Measurements from ENCODE around the gene UFD1.

Gene UFD1

DNA sequence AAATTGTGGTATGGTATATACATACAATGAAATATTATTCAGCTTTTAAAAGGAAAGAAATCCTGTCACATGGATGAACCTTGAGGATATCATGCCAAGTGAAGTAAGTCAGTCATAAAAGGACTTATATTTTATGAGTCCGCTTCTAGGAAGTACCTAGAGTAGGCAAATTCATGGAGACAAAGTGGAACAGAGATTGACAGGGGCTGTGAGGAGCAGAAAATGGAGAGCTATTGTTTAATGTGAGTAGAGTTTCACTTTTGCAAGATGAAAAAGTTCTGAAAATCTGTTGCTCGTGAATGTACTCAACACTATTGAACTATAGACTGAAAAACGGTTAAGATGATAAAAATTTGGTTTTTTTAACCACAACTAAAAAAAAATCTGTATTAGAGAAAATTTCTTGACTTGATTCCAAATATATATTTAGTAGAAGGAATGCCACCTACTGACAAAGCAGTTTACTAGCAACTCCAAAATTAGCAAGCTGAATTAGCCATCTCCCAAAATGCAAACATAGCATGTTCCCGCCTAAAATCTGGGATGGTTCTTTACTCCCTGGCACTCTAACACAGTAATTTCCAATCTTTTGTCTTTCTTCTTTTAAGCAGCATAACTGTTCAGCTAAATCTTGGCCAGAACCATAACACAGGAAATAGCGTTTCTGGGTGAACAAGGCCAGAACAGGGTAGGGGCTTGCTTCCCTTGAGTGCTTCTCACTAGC lies 1.5 kb downstream of the UFD1 start:
- peaks cover 8% of the 10 kb centered on the region; the same call in 1 of the 2 replicates for H3K4me1 ChIP-seq (ENCODE audit: insufficient read depth, low read length)
- peaks cover under 1% of the 10 kb centered on the region for H3K36me3 ChIP-seq (ENCODE audit: insufficient read depth, low read length)
- peak overlapping the region; percentile 74; the same call in 1 of the 2 replicates for H3K9ac ChIP-seq (ENCODE audit: low read depth, low read length)
- H3K9me3 ChIP-seq (ENCODE audit: control insufficient read depth, insufficient read depth, low read length), result no peaks in the 10 kb centered on the region

DNA sequence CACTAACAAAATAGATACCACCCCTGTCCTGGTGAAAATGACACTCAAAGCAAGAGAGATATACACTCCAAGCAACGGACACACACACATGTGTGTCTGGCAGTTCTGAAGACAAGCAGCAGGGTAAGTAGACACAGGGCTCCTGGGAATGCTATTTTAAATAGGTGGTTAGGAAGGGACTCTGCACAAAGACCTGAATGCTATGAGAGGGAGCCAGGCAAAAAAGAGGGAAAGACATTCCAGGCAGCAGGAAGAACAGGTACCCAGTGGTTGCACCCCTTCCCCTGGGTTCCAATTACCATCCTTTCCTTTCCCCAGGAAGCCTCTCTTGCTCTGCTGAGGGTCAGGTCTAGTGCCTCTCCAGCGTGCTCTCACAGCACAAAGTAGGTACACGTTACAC lies 3.0 kb downstream of the UFD1 start:
- Histone ChIP-seq H3K9me3 (ENCODE audit: control insufficient read depth, insufficient read depth, low read length) (no peaks in the 10 kb centered on the region), H3K4me1 (ENCODE audit: insufficient read depth, low read length) (peaks cover 8% of the 10 kb centered on the region; the same call in 1 of the 2 replicates), H3K36me3 (ENCODE audit: insufficient read depth, low read length) (peaks cover 10% of the 10 kb centered on the region), H3K9ac (ENCODE audit: low read depth, low read length) (no peak overlapping the region)

DNA sequence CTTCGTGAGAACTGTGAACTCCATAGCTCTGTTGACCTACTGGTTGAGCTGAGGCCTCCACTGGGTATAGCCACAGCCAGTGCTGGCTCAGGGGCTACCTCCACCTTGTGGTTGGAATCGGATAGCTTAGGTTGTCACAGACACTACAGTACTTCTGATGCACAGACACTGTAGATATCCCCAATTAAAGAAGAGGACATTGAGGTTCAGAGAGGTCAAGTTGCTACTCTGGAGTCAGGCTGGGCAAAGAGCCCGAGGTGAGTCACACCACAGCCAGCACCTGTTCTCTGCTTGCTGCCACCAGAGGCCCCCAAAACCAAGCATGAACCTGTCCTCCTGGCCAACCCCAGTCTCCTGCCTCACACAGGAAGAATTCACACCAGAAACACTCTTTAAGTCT lies 5.4 kb downstream of the UFD1 start:
- Histone ChIP-seq H3K36me3 (ENCODE audit: insufficient read depth, low read length) (peaks cover 17% of the 10 kb centered on the region), H3K4me1 (ENCODE audit: insufficient read depth, low read length) (peaks cover 3% of the 10 kb centered on the region; the same call in 1 of the 2 replicates), H3K9ac (ENCODE audit: low read depth, low read length) (no peak overlapping the region), H3K9me3 (ENCODE audit: control insufficient read depth, insufficient read depth, low read length) (no peaks in the 10 kb centered on the region)

GRCh38 chr22:19472233-19472632 lies 6.8 kb downstream of the UFD1 start:
- H3K36me3 ChIP-seq (ENCODE audit: insufficient read depth, low read length), result peaks cover 22% of the 10 kb centered on the region
- no peaks in the 10 kb centered on the region for H3K9me3 ChIP-seq (ENCODE audit: control insufficient read depth, insufficient read depth, low read length)
- H3K4me1 ChIP-seq (ENCODE audit: insufficient read depth, low read length), result no peaks in the 10 kb centered on the region
- H3K9ac ChIP-seq (ENCODE audit: low read depth, low read length), result no peak overlapping the region

- Histone ChIP-seq H3K4me1 (ENCODE audit: insufficient read depth, low read length) (no peaks in the 10 kb centered on the region), H3K36me3 (ENCODE audit: insufficient read depth, low read length) (peaks cover 27% of the 10 kb centered on the region), H3K9ac (ENCODE audit: low read depth, low read length) (no peak overlapping the region), H3K9me3 (ENCODE audit: control insufficient read depth, insufficient read depth, low read length) (no peaks in the 10 kb centered on the region)
Measured at GRCh38 chr22:19471572-19471971, 7.4 kb downstream of the UFD1 start.

GRCh38 chr22:19470010-19470409 lies 9.0 kb downstream of the UFD1 start:
- Histone ChIP-seq H3K9ac (ENCODE audit: low read depth, low read length) (no peak overlapping the region), H3K9me3 (ENCODE audit: control insufficient read depth, insufficient read depth, low read length) (no peaks in the 10 kb centered on the region), H3K36me3 (ENCODE audit: insufficient read depth, low read length) (peaks cover 35% of the 10 kb centered on the region), H3K4me1 (ENCODE audit: insufficient read depth, low read length) (no peaks in the 10 kb centered on the region)

- Histone ChIP-seq H3K36me3 (ENCODE audit: insufficient read depth, low read length) (peaks cover 37% of the 10 kb centered on the region), H3K4me1 (ENCODE audit: insufficient read depth, low read length) (no peaks in the 10 kb centered on the region), H3K9ac (ENCODE audit: low read depth, low read length) (no peak overlapping the region), H3K9me3 (ENCODE audit: control insufficient read depth, insufficient read depth, low read length) (no peaks in the 10 kb centered on the region)
Measured at GRCh38 chr22:19469421-19469820, 9.6 kb downstream of the UFD1 start.

- Histone ChIP-seq H3K9ac (ENCODE audit: low read depth, low read length) (no peak overlapping the region), H3K36me3 (ENCODE audit: insufficient read depth, low read length) (peaks cover 39% of the 10 kb centered on the region), H3K4me1 (ENCODE audit: insufficient read depth, low read length) (no peaks in the 10 kb centered on the region), H3K9me3 (ENCODE audit: control insufficient read depth, insufficient read depth, low read length) (no peaks in the 10 kb centered on the region)
Measured at GRCh38 chr22:19467912-19468311, 11.1 kb downstream of the UFD1 start.

- Histone ChIP-seq H3K36me3 (ENCODE audit: insufficient read depth, low read length) (peaks cover 35% of the 10 kb centered on the region), H3K9me3 (ENCODE audit: control insufficient read depth, insufficient read depth, low read length) (no peaks in the 10 kb centered on the region)
Measured at GRCh38 chr22:19466848-19467752, 11.9 kb downstream of the UFD1 start.

DNA sequence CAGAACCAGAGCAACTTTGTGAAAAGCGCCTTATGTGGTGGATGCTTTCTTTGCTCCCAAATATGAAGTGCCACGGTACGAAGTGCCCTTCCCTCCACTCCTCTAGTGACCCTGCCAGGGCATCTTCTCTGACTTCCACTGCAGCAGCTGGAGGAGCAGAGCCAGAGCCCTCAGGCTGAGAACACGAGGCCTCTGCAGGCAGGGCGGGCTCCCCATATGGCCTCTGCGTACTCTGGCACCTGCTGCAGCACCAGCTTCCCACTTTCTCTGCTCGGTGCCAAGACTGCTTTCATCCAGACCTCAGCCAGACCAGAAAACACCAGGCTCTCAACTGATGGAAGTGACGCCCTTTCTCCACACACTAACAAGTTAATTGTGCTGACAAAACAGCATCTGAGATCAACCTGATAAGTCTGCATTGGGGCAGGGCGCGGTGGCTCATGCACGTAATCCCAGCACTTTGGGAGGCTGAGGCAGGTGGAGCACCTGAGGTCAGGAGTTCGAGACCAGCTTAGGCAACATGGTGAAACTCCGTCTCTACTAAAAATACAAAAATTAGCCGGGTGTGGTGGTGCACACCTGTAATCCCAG lies 12.8 kb downstream of the UFD1 start:
- Histone ChIP-seq H3K4me1 (ENCODE audit: insufficient read depth, low read length) (no peaks in the 10 kb centered on the region), H3K36me3 (ENCODE audit: insufficient read depth, low read length) (peaks cover 30% of the 10 kb centered on the region), H3K9ac (ENCODE audit: low read depth, low read length) (no peak overlapping the region), H3K9me3 (ENCODE audit: control insufficient read depth, insufficient read depth, low read length) (no peaks in the 10 kb centered on the region)

More at GRCh38 chr22:19466848-19467752, 11.9 kb downstream of the UFD1 start:
- H3K9ac ChIP-seq (ENCODE audit: low read depth, low read length), result no peak overlapping the region
- no peaks in the 10 kb centered on the region for H3K4me1 ChIP-seq (ENCODE audit: insufficient read depth, low read length)

DNA sequence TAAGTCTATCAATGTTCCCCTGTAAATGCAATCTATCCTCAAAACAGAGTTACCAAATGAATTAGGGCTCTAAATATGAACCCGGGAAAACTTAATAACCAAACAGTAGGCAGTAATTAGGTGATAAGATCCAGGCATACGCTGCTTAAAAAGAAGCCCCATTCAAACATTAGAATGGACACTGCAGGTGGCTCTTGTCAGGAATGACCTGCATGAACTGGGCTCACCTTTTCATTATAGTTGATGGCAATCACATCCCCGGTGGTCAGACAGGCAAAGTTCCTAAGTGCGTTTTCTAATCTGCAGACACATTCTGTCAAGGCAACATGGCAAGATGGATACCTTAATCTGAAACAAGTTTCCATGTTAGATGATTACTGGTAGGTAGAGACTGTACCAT lies 14.0 kb downstream of the UFD1 start:
- Histone ChIP-seq H3K36me3 (ENCODE audit: insufficient read depth, low read length) (peaks cover 26% of the 10 kb centered on the region), H3K9ac (ENCODE audit: low read depth, low read length) (no peak overlapping the region), H3K4me1 (ENCODE audit: insufficient read depth, low read length) (no peaks in the 10 kb centered on the region), H3K9me3 (ENCODE audit: control insufficient read depth, insufficient read depth, low read length) (no peaks in the 10 kb centered on the region)

- H3K9me3 ChIP-seq (ENCODE audit: control insufficient read depth, insufficient read depth, low read length), result no peaks in the 10 kb centered on the region
- H3K4me1 ChIP-seq (ENCODE audit: insufficient read depth, low read length), result no peaks in the 10 kb centered on the region
- H3K9ac ChIP-seq (ENCODE audit: low read depth, low read length), result no peak overlapping the region
- H3K36me3 ChIP-seq (ENCODE audit: insufficient read depth, low read length), result peaks cover 23% of the 10 kb centered on the region
Measured at GRCh38 chr22:19464546-19464945, 14.4 kb downstream of the UFD1 start.

- Histone ChIP-seq H3K9ac (ENCODE audit: low read depth, low read length) (no peak overlapping the region), H3K4me1 (ENCODE audit: insufficient read depth, low read length) (no peaks in the 10 kb centered on the region), H3K9me3 (ENCODE audit: control insufficient read depth, insufficient read depth, low read length) (no peaks in the 10 kb centered on the region), H3K36me3 (ENCODE audit: insufficient read depth, low read length) (peaks cover 23% of the 10 kb centered on the region)
Measured at GRCh38 chr22:19463491-19464469, 15.2 kb downstream of the UFD1 start.

DNA sequence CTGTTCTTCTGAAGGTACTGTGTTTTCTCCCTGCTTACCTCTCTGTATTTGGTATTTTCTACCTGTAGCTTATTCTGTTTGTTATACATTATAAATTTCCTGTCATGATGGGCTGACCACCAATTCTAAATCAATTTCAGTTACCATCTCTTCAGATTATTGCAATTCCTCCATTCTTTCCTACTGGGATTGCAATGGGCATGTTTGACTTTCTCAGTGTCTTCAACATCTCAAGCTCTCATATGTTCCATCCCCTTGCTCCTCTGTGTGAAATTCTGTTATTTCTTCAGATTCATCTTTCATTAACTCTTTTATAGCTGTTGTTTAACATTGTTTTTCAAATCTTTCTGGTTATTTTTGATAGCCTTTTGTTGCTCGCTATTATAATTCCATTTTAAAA lies 16.0 kb downstream of the UFD1 start:
- Histone ChIP-seq H3K9me3 (ENCODE audit: control insufficient read depth, insufficient read depth, low read length) (no peaks in the 10 kb centered on the region), H3K9ac (ENCODE audit: low read depth, low read length) (no peak overlapping the region), H3K36me3 (ENCODE audit: insufficient read depth, low read length) (peaks cover 18% of the 10 kb centered on the region), H3K4me1 (ENCODE audit: insufficient read depth, low read length) (no peaks in the 10 kb centered on the region)
